Measurements from ENCODE around the gene CTIF.

GRCh38 chr18:48858676-48859075 is 319.8 kb downstream of the CTIF start:
- TF ChIP-seq CTCF (conservative IDR thresholded peaks at IDR 0.05; ENCODE audit: low read depth, low read length) (no peak), EZH2 (IDR thresholded peaks at IDR 0.05; ENCODE audit: low read length, unreplicated experiment) (no peak), EZH2phosphoT487 (IDR thresholded peaks at IDR 0.05; ENCODE audit: borderline replicate concordance, low read length) (no peak)
